Common myeloid progenitor, CD34-positive (primary cell): ENCODE measurements around the gene GALT.

Experiments
- CTCF ChIA-PET: fragments of 350-600 bp; sonication (Branson Sonifier 250); formaldehyde crosslinking; loops from one replicate; lab custom pipeline; 2021; ENCODE audit warnings: antibody characterized with exemption; lab: Charles Lee
- POLR2A ChIA-PET: fragments of 350-600 bp; sonication (Branson Sonifier 250); formaldehyde crosslinking; loops from one replicate; lab custom pipeline; 2021; ENCODE audit warnings: antibody characterized with exemption; lab: Charles Lee
- DNase-seq, 3 donors: peaks; one replicate each; pipeline versions ENCODE4 v3.0.0 to v3.0.0-alpha.2; 2013
- H3K27ac ChIP-seq, 2 experiments: 1 replicate in 1 of 2; 2 replicates in 1 of 2; pipeline ENCODE4 v1.7.0; 2013; ENCODE audit warnings: inconsistent platforms in 2 of 2, low read length in 2 of 2, mild to moderate bottlenecking in 2 of 2, low read depth in 1 of 2, moderate library complexity in 1 of 2; ENCODE audit not compliant: severe bottlenecking in 2 of 2, insufficient read depth in 1 of 2, poor library complexity in 1 of 2
- H3K27me3 ChIP-seq, 5 experiments: replicated peaks in 2 of 5; 1 replicate in 3 of 5; 2 replicates in 2 of 5; pipeline versions ENCODE4 v1.6.1 to v1.7.0; 2013; ENCODE audit warnings: low read length in 4 of 5, mild to moderate bottlenecking in 2 of 5, moderate library complexity in 2 of 5, inconsistent platforms in 1 of 5; ENCODE audit not compliant: insufficient read depth in 5 of 5, control insufficient read depth in 4 of 5
- H3K36me3 ChIP-seq, 4 experiments: 1 replicate in 2 of 4; 2 replicates in 2 of 4; pipeline versions ENCODE4 v1.6.1 to v1.7.0; 2013; ENCODE audit warnings: low read length in 3 of 4, control low read depth in 1 of 4, mild to moderate bottlenecking in 1 of 4; ENCODE audit not compliant: control insufficient read depth in 4 of 4, insufficient read depth in 4 of 4
- H3K4me1 ChIP-seq, 4 experiments: 1 replicate in 3 of 4; 2 replicates in 1 of 4; pipeline versions ENCODE4 v1.6.1 to v1.7.1; 2013; ENCODE audit warnings: low read length in 3 of 4, mild to moderate bottlenecking in 3 of 4, control low read depth in 1 of 4, inconsistent platforms in 1 of 4, moderate library complexity in 1 of 4; ENCODE audit not compliant: control insufficient read depth in 4 of 4, insufficient read depth in 4 of 4; ENCODE audit errors: control extremely low read depth in 1 of 4
- H3K4me3 ChIP-seq, 7 experiments: 1 replicate in 4 of 7; 2 replicates in 3 of 7; pipeline versions ENCODE4 v1.5.1 to v1.7.0; 2013; ENCODE audit warnings: mild to moderate bottlenecking in 7 of 7, low read length in 6 of 7, moderate library complexity in 6 of 7, inconsistent platforms in 2 of 7, low read depth in 2 of 7, control low read depth in 1 of 7; ENCODE audit not compliant: insufficient read depth in 4 of 7, control insufficient read depth in 1 of 7; ENCODE audit errors: extremely low read depth in 1 of 7
- H3K9me3 ChIP-seq, 5 experiments: 1 replicate in 4 of 5; 2 replicates in 1 of 5; pipeline versions ENCODE4 v1.6.1 to v1.7.1; 2013; ENCODE audit warnings: low read length in 4 of 5, mild to moderate bottlenecking in 2 of 5, inconsistent platforms in 1 of 5, low read depth in 1 of 5, moderate library complexity in 1 of 5; ENCODE audit not compliant: control insufficient read depth in 4 of 5, insufficient read depth in 2 of 5; ENCODE audit errors: control extremely low read depth in 1 of 5
- WGBS: methylation state at CpG from one replicate; pipeline ENCODE4 v1.1.5; 2013; ENCODE audit not compliant: insufficient coverage; 5-methylcytosine and 5-hydroxymethylcytosine counted together

Gene GALT

GRCh38 chr9:34687276-34688030 is 41.0 kb downstream of the GALT start:
- no peak overlapping the region for H3K4me3 ChIP-seq

GRCh38 chr9:34688329-34689115 is 42.0 kb downstream of the GALT start:
- Histone ChIP-seq H3K4me1 (peaks cover 3 to 29% (median 16%) of the 10 kb centered on the region in 4 experiments), H3K27me3 (peaks cover 0 to 2% (median 0%) of the 10 kb centered on the region in 5 experiments), H3K4me3 (no peak overlapping the region), H3K27ac (no peak overlapping the region), H3K9me3 (peaks cover 0 to 2% (median 0%) of the 10 kb centered on the region in 5 experiments), H3K36me3 (no peaks in the 10 kb centered on the region)
- ChIA-PET POLR2A (no interaction called here), CTCF (interaction anchor here (3.2 to 8.5 kb wide), 2 partner anchors 11 to 13 kb away, joined by 22 to 63 read pairs; no protein-coding TSS in a partner anchor)
- WGBS, result 71% methylated on average over 2 of the region's 5 CpGs
- DNase-seq, result no peak

More at GRCh38 chr9:34687276-34688030, 41.0 kb downstream of the GALT start:
- WGBS, result 88% methylated on average over 7 of the region's 10 CpGs
- Histone ChIP-seq H3K4me1 (peaks cover 3 to 29% (median 16%) of the 10 kb centered on the region in 4 experiments), H3K36me3 (no peaks in the 10 kb centered on the region), H3K9me3 (no peaks in the 10 kb centered on the region), H3K27ac (no peak overlapping the region), H3K27me3 (peaks cover 0 to 2% (median 0%) of the 10 kb centered on the region in 5 experiments)
- ChIA-PET CTCF (interaction anchor here (1.6 to 8.5 kb wide), 4 partner anchors 8 to 17 kb away, joined by 4 to 63 read pairs (median 18); no protein-coding TSS in a partner anchor), POLR2A (no interaction called here)
- DNase-seq, result no peak

- Histone ChIP-seq H3K4me3 (no peak overlapping the region), H3K27ac (no peak overlapping the region), H3K36me3 (no peaks in the 10 kb centered on the region), H3K4me1 (peaks cover 3 to 29% (median 16%) of the 10 kb centered on the region in 4 experiments), H3K9me3 (peaks cover 0 to 5% (median 0%) of the 10 kb centered on the region in 5 experiments), H3K27me3 (no peaks in the 10 kb centered on the region)
- ChIA-PET CTCF (interaction anchor here (1.0 to 8.5 kb wide), 3 partner anchors 10 to 14 kb away, joined by 4 to 63 read pairs (median 4); no protein-coding TSS in a partner anchor), POLR2A (no interaction called here)
- 90% methylated on average over 4 of the region's 4 CpGs for WGBS
- DNase-seq, result no peak
These were observed 42.6 kb downstream of the GALT start for GRCh38 chr9:34689116-34689470.

GRCh38 chr9:34689512-34689911 is 43.0 kb downstream of the GALT start:
- no peaks in the 10 kb centered on the region for H3K27me3 ChIP-seq
- H3K36me3 ChIP-seq, result no peaks in the 10 kb centered on the region
- H3K4me3 ChIP-seq, result no peak overlapping the region
- no peak for DNase-seq
- peaks cover 3 to 29% (median 16%) of the 10 kb centered on the region in 4 experiments for H3K4me1 ChIP-seq
- peaks cover 0 to 5% (median 0%) of the 10 kb centered on the region in 5 experiments for H3K9me3 ChIP-seq
- H3K27ac ChIP-seq, result no peak overlapping the region
- ChIA-PET CTCF (interaction anchor here (1.0 to 8.5 kb wide), 3 partner anchors 10 to 15 kb away, joined by 4 to 63 read pairs (median 4); no protein-coding TSS in a partner anchor), POLR2A (no interaction called here)
- WGBS, result 93% methylated on average over 7 of the region's 8 CpGs

- Histone ChIP-seq H3K4me1 (peaks cover 3 to 29% (median 16%) of the 10 kb centered on the region in 4 experiments), H3K36me3 (no peaks in the 10 kb centered on the region), H3K27me3 (no peaks in the 10 kb centered on the region), H3K4me3 (peak within 1 kb of the TSS in 1 of 7 experiments; percentile 23), H3K27ac (no peak within 1 kb of the TSS), H3K9me3 (peaks cover 0 to 5% (median 0%) of the 10 kb centered on the region in 5 experiments)
- DNase-seq, result peak; percentile 59 to 88 (median 87)
- CTCF ChIA-PET, result interaction anchor here (1.0 to 8.5 kb wide), 4 partner anchors 8 to 57 kb away, joined by 3 to 63 read pairs (median 35); no protein-coding TSS in a partner anchor
- WGBS, result 49% methylated on average over 3 of the region's 6 CpGs
- POLR2A ChIA-PET, result interaction anchor here (0.5 kb wide), 1 partner anchor 10 kb away, joined by 5 read pairs; no protein-coding TSS in a partner anchor
These were observed 44.8 kb downstream of the GALT start, which contains the start of gene CCL19 for GRCh38 chr9:34690983-34691935. CCL19 (minus strand) TSS chr9:34691276; CDS start chr9:34691139, 137 bp downstream.

- H3K4me1 ChIP-seq, result peaks cover 3 to 24% (median 16%) of the 10 kb centered on the region in 4 experiments
- no peaks in the 10 kb centered on the region for H3K36me3 ChIP-seq
- ChIA-PET POLR2A (no interaction called here), CTCF (interaction anchor here (1.0 to 8.5 kb wide), 5 partner anchors 7 to 58 kb away, joined by 3 to 63 read pairs (median 27); no protein-coding TSS in a partner anchor)
- peaks cover 0 to under 1% (median 0%) of the 10 kb centered on the region in 5 experiments for H3K27me3 ChIP-seq
- H3K4me3 ChIP-seq, result no peak overlapping the region
- no peak overlapping the region for H3K27ac ChIP-seq
- H3K9me3 ChIP-seq, result peaks cover 0 to 5% (median 0%) of the 10 kb centered on the region in 5 experiments
- peak in 2 of 3 donors; percentile 53 to 54 for DNase-seq
- WGBS, result 80% methylated on average over 1 of the region's 5 CpGs
These were observed 45.5 kb downstream of the GALT start for GRCh38 chr9:34691936-34692315.
